Mammary epithelial cell (primary cell): Measurements from ENCODE around the gene HOXB1.

ENCODE experiments used
- CTCF ChIP-seq, 2 donors: IDR thresholded peaks in 1 of 2; conservative IDR thresholded peaks in 1 of 2; 2 replicates each; pipeline ENCODE4 v1.5.1; 2011 to 2012; ENCODE audit warnings: inconsistent platforms in 2 of 2, low read length in 2 of 2, mild to moderate bottlenecking in 2 of 2, control low read depth in 1 of 2, low read depth in 1 of 2; ENCODE audit not compliant: insufficient read depth in 1 of 2; ENCODE audit errors: extremely low read depth in 1 of 2
- EZH2 ChIP-seq: IDR thresholded peaks from 2 replicates; pipeline ENCODE4 v1.6.1; 2012; ENCODE audit warnings: low read length, inconsistent platforms, borderline replicate concordance

- TF ChIP-seq CTCF (conservative IDR thresholded peaks at IDR 0.05 in 1 of 2, IDR thresholded peaks at IDR 0.05 in 1 of 2; ENCODE audit: extremely low read depth in 1 of 2, insufficient read depth in 1 of 2, low read depth in 1 of 2, low read length in 2 of 2) (no peak), EZH2 (no peak)
These were observed 1.7 kb downstream of the HOXB1 start for GRCh38 chr17:48528936-48529682.
